CD4-positive, alpha-beta T cell treated with Interleukin-2 at 100 ng/mL for 4 hours (primary cell): Measurements from ENCODE around the gene PARP1.
"Not testable (repeated sequence)": the region's sequence is repeated elsewhere in the genome, so short reads cannot be mapped to it uniquely, and the experiment has no call there.

Experiments
- DNase-seq: peaks from one replicate; pipeline ENCODE4 v3.0.0-alpha.2; 2020; ENCODE audit warnings: low spot score

Gene PARP1

DNA sequence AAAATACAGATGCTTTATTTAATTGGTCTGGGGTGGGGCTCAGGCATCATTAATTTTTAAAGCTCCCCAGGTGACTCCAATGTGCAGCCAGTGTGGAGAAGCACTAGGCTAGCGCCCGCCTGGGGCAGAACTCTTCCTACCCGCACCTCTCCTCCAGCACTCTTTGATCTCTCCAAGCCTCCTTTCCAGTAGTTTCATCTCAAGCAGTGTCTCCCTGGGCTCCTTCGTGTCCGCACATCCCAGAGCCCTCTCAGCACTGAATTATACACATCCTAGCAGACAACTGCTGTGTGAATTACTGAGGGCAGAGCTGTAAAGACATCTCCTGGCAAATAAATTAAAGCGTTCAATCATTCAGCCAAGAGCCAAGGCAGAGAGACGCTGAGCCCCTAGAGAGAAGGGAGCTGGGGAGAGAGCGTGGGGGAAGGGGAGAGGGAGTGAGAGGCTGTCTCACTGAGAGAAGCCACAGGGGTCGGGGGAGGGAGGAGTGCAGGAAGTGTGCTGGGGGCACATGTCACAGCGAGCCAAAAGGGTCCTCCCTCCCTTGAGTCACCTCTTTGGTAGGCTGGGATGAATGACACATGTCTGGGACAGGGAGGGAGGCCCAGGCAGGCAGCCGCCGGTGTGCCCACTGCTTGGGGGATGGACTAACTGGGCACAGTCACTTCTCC is 21.0 kb upstream of the PARP1 start:
- no peak for DNase-seq

DNA sequence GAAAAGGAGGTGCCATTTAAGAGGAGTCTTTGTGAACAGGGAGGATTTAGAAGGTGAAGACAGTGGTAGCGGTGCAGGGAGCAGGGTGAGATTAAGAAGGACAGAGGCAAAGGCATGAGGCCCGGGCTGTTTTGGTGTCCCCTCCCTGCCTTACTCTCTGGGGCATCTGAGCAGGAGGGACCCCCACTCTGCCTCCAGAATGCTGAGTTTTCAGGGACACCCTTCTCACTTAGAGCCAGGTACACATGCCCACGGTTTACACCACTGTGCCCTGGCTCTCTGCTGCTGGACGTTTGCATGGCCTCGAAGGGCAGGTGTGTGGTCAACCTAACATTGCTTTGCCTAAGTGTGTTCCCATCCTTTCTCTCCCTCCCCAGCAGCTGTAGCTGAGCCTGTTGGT is 20.5 kb upstream of the PARP1 start:
- DNase-seq: no peak

DNA sequence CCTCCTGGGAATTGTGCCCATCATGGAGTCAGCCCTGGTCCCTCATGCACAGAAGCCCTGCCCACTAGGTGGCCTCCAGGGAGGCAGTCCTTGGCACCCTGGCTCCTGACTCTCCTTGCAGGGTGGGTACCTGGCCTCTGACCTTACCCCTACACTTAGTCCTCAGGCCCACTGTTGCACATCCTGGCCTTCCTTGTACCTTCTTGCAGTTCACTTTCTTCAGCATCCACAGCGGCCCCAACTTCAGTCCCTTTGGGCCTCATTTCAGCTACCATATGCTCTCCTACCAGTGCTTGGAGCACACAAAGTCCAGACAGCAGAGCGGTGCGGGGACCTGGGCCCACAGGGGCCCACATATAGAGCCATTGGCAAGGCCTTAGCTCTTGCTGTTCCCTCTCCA is 19.2 kb upstream of the PARP1 start:
- DNase-seq: no peak

DNA sequence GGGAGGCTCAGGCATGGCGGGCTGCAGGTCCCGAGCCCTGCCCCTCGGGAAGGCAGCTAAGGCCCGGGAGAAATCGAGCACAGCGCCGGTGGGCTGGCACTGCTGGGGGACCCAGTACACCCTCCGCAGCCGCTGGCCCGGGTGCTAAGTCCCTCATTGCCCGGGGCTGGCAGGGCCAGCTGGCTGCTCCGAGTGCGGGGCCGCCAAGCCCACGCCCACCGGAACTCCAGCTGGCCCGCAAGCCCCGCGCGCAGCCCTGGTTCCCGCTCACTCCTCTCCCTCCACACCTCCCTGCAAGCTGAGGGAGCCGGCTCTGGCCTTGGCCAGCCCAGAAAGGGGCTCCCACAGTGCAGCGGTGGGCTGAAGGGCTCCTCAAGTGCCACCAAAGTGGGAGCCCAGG is 18.5 kb upstream of the PARP1 start:
- not testable (repeated sequence) for DNase-seq

DNA sequence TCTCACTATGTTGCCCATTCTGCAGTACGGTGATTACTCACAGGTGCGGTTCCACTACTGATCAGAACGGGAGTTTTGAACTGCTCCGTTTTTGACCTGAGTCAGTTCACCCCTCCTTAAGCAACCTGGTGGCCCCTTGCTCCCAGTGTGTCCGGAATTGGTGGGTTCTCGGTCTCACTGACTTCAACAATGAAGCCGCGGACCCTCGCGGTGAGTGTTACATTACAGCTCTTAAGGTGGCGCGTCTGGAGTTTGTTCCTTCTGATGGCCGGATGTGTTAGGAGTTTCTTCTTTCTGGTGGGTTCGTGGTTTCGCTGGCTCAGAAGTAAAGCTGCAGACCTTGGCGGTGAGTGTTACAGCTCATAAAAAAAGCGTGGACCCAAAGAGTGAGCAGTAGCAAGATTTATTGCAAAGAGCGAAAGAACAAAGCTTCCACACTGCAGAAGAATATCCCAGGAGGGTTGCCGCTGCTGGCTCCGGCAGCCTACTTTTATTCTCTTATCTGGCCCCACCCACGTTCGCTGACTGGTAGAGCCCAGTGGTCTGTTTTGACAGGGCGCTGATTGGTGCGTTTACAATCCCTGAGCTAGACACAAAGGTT is 17.6 kb upstream of the PARP1 start:
- DNase-seq: peak; percentile 36

DNA sequence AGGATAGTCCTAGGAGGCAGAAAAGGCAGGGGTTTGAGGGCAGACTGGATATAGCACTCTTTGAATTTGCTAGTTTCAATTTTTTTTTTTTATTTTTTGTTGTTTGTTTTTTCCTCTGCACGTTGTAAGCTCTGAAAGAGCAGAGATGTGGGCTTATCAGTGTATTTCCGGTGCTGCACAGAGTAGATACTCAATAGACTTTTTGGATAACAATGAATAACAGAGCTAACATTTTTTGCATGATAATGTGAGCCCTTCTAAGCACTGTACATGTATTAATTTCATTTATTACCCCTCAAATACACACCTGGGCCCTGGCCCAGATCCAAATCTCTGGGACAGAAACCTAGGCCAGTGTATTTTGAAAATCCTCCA is 17.1 kb upstream of the PARP1 start:
- DNase-seq: no peak

DNA sequence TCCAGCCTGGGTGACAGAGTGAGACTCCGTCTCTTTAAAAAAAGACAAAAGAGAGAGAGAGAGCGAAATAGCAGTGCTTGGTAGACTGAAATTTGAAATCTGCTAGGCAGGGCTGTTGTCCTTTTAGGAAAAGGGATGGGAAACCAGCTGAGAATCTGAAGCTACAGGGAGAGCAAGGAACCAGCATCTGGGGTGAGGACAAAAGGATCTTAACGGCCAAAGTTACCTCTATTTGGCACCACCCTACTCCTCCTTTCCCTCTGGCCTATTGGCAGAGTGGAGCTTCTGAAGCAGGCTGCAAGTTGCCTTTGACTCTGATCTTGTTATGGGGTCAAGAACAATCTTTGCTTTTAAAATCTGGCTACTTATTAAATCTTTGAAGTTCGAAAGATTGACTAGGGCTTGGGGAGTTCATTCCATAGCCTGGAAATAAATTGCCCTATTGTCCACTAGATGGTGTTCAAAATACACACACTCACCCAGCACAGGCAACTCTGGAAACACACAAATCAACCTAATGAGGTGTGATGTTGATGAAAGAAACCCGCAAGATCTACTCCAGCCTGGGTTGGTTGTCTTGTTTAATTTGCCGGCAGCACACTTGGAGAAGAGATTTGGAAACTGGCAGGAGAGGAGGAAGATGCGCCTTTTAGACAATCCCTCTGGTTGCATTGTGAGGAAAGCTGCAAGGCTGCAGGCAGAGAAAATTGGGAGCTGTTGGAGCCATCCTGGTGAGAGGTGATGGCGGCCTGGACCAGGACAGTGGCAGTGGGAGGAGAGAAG is 16.5 kb upstream of the PARP1 start:
- peak; percentile 42 for DNase-seq

DNA sequence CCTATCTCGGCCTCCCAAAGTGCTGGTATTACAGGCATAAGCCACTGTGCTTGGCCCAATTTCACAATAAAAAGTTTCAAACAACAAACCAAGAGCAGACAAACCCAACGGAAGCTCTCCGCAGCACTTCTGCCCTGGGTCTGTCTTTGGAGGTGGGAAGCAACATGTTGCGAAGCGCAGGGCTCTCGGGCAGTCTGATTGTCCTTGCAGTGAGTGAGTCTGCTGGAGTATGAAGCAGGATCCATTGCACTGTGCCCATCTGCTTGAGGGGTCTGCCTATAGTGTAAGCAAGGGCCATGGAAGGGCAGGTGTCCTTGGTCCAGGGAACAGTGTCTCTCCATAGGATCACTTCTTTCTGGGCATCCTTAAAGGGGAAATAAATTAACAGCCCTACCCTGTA is 14.6 kb upstream of the PARP1 start:
- DNase-seq: no peak

DNA sequence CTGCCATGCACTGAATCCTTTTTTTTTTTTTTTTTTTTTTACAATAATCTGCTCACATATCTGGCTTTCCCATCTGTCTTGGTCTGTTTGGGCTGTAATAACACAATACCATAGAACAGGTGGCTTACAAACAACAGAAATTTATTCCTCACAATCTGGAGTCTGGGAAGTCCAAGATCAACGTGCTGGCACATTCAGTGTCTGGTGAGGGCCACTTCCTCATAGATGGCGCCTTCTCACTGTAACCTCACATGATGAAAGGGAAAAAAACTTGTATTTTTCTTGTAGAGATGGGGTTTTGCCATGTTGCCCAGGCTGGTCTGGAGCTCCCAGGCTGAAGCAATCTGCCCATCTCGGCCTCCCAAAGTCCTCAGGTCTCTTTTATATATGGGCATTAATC is 13.0 kb upstream of the PARP1 start:
- DNase-seq: no peak

DNA sequence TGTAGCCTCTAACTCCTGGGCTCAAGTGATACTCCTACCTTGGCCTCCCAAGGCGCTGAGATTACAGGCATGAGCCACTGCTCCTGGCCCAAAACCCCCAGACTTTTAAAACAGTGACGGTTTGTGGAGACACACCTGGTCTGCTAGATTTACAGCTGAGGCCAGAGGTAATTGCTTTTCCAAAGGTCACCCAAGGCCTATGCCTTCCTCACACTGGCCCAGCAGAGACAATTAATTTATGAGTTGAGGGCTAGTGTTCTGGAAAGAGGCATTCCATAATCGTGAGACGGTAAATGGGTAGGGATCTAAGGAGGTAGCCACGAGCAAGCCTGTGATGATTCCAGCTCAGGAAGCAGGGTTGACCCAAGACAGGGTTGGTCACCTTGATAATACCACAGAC is 12.4 kb upstream of the PARP1 start:
- DNase-seq: no peak

DNA sequence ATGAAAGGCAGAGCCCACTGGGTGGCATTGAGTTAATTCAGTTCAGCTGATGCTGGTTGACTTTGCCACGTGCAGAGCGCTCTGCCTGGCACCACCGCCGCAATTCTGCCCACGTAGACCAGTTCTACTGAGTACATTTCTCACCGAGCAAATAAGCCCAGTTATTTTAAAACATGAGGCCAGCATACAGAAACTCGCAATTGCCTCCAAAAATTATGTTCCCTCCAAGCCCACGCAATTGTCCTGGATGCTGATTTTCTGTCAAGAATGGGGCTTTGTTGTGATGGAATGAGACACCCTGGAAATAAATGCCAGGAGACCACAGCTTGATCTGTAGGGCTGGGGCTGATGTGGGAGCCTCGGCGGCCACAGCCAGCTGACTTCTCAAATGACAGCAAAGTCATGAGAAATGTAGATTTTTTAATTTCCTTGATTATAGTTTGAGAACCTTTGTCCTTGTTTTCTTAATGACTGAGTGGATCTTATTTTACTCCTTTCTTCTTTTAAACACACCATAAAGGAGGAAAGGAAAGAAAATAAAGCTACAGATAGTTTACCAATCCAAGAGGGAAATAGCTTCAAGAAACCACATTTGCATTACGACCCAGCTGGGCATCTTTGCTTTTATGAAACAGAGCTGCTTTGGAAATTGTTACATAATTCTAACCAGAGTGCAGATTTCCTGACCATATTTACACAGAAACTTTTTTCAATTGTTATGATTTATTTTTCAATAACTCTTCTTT is 11.6 kb upstream of the PARP1 start:
- DNase-seq: no peak

DNA sequence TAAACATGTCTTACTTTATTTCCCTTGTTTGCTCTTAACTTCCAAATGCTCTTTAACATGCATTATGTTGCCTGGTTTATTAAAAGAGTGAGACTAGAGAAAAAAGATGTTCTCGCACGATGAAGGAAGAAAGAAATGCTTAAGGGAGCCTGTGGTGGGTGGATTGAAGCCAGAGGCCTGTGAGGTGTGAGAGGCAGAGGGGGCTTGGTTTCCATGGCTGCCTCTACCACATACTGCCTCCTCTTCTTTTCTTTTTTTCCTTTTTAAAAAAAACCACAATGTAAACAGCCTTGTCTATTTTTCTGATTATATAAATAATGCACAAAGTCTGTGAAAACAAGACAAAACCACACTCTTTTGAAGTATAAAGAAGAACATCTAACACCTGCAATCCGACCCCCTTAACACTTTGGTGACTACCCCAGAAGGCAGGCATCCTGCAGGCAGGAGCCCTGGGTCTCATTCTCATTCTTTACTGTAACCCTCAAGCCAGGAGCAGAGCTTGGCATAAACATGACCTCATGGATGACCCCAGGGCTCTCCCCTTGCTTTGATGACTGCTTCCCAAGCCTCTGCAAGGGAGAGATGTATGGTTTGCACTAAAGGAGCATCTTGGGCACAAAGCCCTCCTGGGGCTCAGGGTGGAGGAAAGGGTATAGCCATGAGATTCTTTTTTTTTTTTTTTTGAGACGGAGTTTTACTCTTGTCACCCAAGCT is 10.1 kb upstream of the PARP1 start:
- DNase-seq: no peak

DNA sequence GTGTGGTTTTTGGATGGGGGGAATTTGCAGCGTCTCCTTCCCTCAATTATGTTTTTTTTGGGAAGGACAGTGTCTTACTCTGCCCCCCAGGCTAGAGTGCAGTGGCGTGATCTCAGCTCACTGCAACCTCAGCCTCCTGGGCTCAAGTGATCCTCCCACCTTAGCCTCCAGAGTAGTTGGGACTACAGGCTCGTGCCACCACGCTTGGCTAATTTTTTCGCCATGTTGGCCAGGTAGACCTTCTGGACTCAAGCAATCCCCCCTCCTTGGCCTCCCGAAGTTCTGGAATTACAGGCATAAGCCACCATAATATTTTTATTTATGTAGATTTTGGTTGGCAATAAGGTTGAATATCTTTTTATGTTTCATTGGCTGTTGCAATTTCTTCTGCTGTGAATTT is 9.5 kb upstream of the PARP1 start:
- DNase-seq: no peak

DNA sequence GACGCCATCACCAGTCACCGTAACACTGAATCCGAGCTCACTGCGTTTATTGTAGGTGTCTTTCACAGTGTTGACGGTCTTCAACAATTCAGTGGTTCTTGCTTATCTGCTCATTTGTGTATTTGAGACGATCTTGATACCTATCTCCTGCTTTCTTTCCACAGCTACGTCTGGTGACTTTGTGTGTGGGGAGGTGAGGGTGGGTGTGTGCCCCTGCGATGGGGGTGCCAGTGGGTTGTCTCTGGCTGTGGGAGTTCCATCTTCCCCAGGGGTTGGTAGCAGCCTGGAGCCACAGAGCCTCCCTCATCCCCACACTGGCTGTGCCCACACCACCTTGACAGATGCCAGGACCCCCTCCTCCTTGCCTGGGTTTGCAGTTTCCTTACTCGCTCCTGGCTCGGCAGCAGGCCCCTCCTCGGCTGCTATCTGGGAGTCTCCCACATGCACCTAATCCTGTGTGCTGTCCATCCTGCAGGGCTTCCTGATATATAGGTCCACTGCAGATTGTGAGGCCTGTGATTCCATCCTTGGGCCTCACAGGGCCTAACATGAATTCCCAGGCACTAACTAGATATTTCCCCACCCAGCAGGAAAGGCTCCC is 6.3 kb upstream of the PARP1 start:
- DNase-seq: no peak

DNA sequence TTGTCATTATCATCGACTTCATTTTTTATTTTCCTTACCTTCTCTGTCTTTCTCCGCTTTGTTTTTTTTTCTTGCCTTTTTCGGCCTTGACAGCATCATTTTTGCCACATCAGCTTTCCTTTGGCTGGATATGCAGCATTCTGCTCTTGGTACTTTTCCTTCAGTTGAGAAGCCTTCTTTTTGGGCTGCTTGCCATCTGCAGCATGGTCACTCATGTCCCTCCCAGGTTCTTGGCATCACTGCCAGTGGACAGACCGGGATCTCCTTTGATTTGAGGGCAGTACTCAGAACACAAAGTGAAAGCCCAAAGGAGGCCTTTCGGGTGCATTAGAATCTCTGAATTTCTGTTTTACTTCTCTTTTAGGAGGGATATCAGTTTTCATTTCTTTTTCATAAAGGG is 3.7 kb upstream of the PARP1 start:
- DNase-seq: no peak

DNA sequence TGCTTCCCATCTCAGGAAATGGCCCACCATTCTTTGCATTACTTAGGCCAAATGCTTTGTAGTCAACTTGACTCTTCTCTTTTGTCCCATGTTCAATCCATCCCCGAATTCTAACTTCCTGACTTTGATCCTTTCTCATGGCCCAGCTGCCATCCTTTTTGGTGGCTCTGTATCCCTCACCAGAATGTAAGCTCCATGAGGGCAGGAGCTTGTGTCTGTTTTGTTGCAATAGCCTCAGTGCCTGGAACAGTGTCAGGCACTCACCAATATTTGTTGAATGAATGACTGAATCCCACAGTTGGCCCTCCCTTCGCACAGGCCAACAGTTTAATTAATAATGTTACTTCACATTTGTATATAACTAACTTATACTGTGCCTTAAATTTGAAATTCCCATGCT is 3.1 kb upstream of the PARP1 start:
- no peak for DNase-seq

DNA sequence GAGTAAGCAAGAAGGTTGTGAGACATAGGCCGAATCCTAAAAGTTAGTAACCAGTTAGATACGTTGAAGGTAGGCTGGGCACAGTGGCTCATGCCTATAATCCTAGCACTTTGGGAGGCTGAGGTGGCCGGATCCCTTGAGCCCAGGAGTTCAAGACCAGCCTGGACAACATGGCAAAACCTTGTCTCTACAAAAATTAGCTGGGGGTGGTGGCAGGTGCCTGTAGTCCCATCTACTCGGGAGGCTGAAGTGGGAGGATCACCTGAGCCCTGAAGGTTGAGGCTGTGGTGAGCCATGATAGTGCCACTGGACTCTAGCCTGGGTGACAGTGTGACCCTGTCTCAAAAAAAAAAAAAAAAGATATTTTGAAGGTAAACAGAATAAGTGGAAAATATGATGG is 1.5 kb upstream of the PARP1 start:
- DNase-seq: no peak

DNA sequence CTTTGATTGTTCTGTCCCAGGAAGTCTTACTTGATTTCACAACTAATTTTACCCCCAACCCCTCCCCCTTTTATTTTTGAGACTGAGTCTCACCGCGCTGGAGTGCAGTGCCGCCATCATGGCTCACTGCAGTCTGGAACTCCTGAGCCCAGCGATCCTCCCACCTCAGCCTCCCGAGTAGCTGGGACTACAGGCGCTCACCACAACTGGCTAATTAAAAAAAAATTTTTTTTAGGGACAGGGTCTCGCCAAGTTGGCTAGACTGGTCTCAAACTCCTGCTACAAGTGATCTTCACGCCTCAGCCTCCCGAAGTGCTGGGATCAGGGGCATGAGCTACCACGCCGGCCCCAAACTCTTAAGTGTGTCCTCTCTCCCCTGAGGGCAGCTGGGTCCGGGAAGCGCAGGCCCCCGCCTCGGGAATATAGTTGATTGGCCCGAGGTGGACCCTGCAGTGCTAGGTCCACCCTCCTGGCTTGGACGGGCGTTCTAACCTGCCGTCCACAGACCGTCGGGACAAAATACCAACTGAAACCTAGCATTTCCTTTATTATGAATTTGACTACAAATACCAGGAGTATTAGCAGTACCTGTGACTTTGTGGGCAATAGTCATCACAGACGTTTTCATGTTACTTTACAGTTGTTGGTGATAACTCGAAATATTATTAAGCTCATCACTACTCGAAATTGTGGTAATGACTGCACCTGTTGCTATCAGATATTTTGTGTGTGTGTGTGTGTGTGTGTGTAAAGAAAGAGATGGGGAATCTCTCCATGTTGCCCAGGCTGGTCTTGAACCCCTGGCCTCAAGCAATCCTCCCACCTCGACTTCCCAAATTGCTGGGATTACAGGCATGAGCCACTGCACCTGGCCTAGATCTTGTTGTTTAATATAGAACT is 642 bp upstream of the PARP1 start:
- DNase-seq: no peak

DNA sequence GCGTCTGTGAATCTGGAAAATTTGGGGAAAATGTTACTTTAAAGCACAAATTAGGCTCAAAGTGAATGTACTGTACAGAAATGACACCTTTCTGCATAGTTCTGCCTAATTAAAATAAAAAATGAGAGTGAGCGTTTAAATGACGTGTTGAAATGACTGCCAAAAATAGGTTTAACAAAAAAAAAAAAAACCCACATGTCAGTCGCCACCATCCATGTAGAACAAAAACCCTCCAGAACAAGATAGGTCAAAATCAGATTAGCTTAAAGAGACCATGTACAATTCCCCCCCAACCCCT is 745 bp downstream of the PARP1 start:
- DNase-seq: peak; percentile 30

DNA sequence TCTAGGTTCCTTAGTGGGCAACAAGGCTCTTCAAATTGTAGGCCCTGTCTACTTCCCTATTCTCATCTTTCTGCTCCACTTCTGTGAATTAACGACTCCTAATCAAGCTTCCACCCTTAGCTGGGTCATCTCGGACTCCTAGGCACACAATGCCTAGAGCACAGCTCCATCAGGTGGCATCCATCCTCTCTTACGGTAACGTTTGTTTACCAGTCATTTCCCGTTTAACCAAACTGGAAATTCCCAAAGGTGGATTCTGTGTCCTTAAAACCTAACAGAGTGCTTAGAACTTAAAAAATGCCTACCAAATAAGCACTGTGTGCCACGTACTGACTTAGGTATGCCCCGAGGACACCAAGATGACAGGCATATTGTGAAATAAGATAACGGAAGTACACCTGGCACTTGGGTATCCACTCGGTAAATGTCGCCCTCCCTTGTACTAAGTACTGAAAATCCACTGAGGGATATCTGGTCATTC is 1.5 kb downstream of the PARP1 start:
- DNase-seq: peak; percentile 26
